Measurements from ENCODE around the gene DPYD.

The DPYD gene

GRCh38 chr1:97507863-97508262 lies 413.0 kb downstream of the DPYD start:
- DNase-seq: no peak

GRCh38 chr1:97506368-97506767 lies 414.5 kb downstream of the DPYD start:
- DNase-seq: no peak

- no peak for DNase-seq
These were observed 415.0 kb downstream of the DPYD start for GRCh38 chr1:97505816-97506215.

- DNase-seq: no peak
These were observed 415.5 kb downstream of the DPYD start for GRCh38 chr1:97505289-97505688.

- DNase-seq: no peak
These were observed 418.5 kb downstream of the DPYD start for GRCh38 chr1:97502360-97502759.

GRCh38 chr1:97501628-97502027 lies 419.2 kb downstream of the DPYD start:
- no peak for DNase-seq

GRCh38 chr1:97500760-97501159 lies 420.1 kb downstream of the DPYD start:
- no peak for DNase-seq

GRCh38 chr1:97499667-97500066 lies 421.2 kb downstream of the DPYD start:
- no peak for DNase-seq

- DNase-seq: no peak
These were observed 431.0 kb downstream of the DPYD start for GRCh38 chr1:97489834-97490233.

GRCh38 chr1:97488530-97488929 lies 432.3 kb downstream of the DPYD start:
- DNase-seq: no peak

GRCh38 chr1:97482022-97482421 lies 438.8 kb downstream of the DPYD start:
- DNase-seq: no peak

GRCh38 chr1:97467445-97467844 lies 453.4 kb downstream of the DPYD start:
- DNase-seq: no peak

- DNase-seq: no peak
These were observed 456.5 kb downstream of the DPYD start for GRCh38 chr1:97464305-97464704.

- DNase-seq: no peak
These were observed 459.1 kb downstream of the DPYD start for GRCh38 chr1:97461782-97462181.

- no peak for DNase-seq
These were observed 463.3 kb downstream of the DPYD start for GRCh38 chr1:97457446-97458089.

GRCh38 chr1:97451944-97452343 lies 468.9 kb downstream of the DPYD start:
- no peak for DNase-seq

GRCh38 chr1:97451046-97451826 lies 469.6 kb downstream of the DPYD start:
- no peak for DNase-seq

GRCh38 chr1:97441966-97442365 lies 478.9 kb downstream of the DPYD start:
- no peak for DNase-seq

- no peak for DNase-seq
These were observed 487.0 kb downstream of the DPYD start for GRCh38 chr1:97433824-97434177.

GRCh38 chr1:97433094-97433823 lies 487.6 kb downstream of the DPYD start:
- DNase-seq: no peak

- no peak for DNase-seq
These were observed 493.5 kb downstream of the DPYD start for GRCh38 chr1:97427371-97427770.

- no peak for DNase-seq
These were observed 496.6 kb downstream of the DPYD start for GRCh38 chr1:97424209-97424608.

GRCh38 chr1:97423403-97423802 lies 497.4 kb downstream of the DPYD start:
- DNase-seq: no peak

GRCh38 chr1:97417661-97418060 lies 503.2 kb downstream of the DPYD start:
- no peak for DNase-seq
